GM10847 (cell line): ENCODE results near the gene KDM5D.

ENCODE experiments used
- POLR2A ChIP-seq: IDR thresholded peaks from 2 replicates; pipeline ENCODE4 v1.6.1; 2011; ENCODE audit not compliant: insufficient read length; ENCODE audit errors: extremely low read depth

KDM5D gene

GRCh38 chrY:19744381-19745378 lies at the start of gene KDM5D:
KDM5D (minus strand) TSS chrY:19744726; CDS start chrY:19744534, 192 bp downstream.
- TF ChIP-seq POLR2A: no peak

- no peak for TF ChIP-seq POLR2A
Measured at GRCh38 chrY:19768375-19768774, 23.8 kb upstream of the KDM5D start.

- no peak for TF ChIP-seq POLR2A
Measured at GRCh38 chrY:19743331-19743730, 1.2 kb downstream of the KDM5D start.

- no peak for TF ChIP-seq POLR2A
Measured at GRCh38 chrY:19742153-19742552, 2.4 kb downstream of the KDM5D start.

GRCh38 chrY:19734425-19734824 lies 10.1 kb downstream of the KDM5D start:
- TF ChIP-seq POLR2A: no peak

- no peak for TF ChIP-seq POLR2A
Measured at GRCh38 chrY:19717950-19718349, 26.6 kb downstream of the KDM5D start.

GRCh38 chrY:19717146-19717545 lies 27.4 kb downstream of the KDM5D start:
- no peak for TF ChIP-seq POLR2A

- TF ChIP-seq POLR2A: no peak
Measured at GRCh38 chrY:19715226-19715625, 29.3 kb downstream of the KDM5D start.

- no peak for TF ChIP-seq POLR2A
Measured at GRCh38 chrY:19713430-19713829, 31.1 kb downstream of the KDM5D start.

- TF ChIP-seq POLR2A: no peak
Measured at GRCh38 chrY:19706273-19706672, 38.3 kb downstream of the KDM5D start.

- TF ChIP-seq POLR2A: no peak
Measured at GRCh38 chrY:19698495-19698894, 46.0 kb downstream of the KDM5D start.

GRCh38 chrY:19680821-19681220 lies 63.7 kb downstream of the KDM5D start:
- TF ChIP-seq POLR2A: no peak
